Measurements from ENCODE around the gene ASPSCR1. TPM values are rescaled to one million over a fixed set of nuclear protein-coding genes. Genes with fewer than 3 reads are reported as not detected.

The ASPSCR1 gene
- total and polyA plus RNA-seq, 2 of the 13 experiments (the other 11 are each of a cell fraction or from before 2014, with no cell fraction given), result 274 to 314 TPM

GRCh38 chr17:81927653-81928543 lies 49.5 kb upstream of the ASPSCR1 start, which contains the start of gene MAFG (continued):
- TF ChIP-seq, protein P1, sequence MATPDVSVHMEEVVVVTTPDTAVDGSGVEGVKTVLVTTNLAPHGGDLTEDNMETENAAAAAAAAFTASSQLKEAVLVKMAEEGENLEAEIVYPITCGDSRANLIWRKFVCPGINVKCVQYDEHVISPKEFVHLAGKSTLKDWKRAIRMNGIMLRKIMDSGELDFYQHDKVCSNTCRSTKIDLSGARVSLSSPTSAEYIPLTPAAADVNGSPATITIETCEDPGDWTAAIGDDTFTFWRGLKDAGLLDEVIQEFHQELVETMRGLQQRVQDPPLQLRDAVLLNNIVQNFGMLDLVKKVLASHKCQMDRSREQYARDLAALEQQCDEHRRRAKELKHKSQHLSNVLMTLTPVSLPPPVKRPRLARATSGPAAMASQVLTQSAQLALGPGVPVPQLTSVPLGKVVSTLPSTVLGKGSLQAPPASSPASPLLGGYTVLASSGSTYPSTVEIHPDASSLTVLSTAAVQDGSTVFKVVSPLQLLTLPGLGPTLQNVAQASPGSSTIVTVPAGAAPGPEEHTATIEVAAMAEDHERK (CRISPR knock-in tag; IDR thresholded peaks at IDR 0.05; ENCODE audit: low read depth), result no peak; the same call in 1 of the 2 replicates
- TF ChIP-seq GLMP (CRISPR knock-in tag; IDR thresholded peaks at IDR 0.05; ENCODE audit: borderline replicate concordance) (no peak), ZNF569 (CRISPR knock-in tag; IDR thresholded peaks at IDR 0.05; ENCODE audit: borderline replicate concordance) (no peak), BRD4 (CRISPR knock-in tag; IDR thresholded peaks at IDR 0.05) (peak; percentile 82), ZFYVE20 (CRISPR knock-in tag; IDR thresholded peaks at IDR 0.05; ENCODE audit: borderline replicate concordance, low read depth) (no peak; the same call in 1 of the 2 replicates), DMAP1 (CRISPR knock-in tag; IDR thresholded peaks at IDR 0.05) (peak; percentile 80), BORCS8-MEF2B (CRISPR knock-in tag; IDR thresholded peaks at IDR 0.05) (peak; percentile 83; the same call in 1 of the 2 replicates), ZNF724P (CRISPR knock-in tag; IDR thresholded peaks at IDR 0.05; ENCODE audit: borderline replicate concordance) (peak; percentile 79; the same call in 1 of the 2 replicates), ZNF382 (CRISPR knock-in tag; IDR thresholded peaks at IDR 0.05; ENCODE audit: borderline replicate concordance) (no peak), MTA3 (CRISPR knock-in tag; IDR thresholded peaks at IDR 0.05) (no peak), PITX1 (CRISPR knock-in tag; IDR thresholded peaks at IDR 0.05) (no peak; the same call in 1 of the 2 replicates), SSRP1 (CRISPR knock-in tag; IDR thresholded peaks at IDR 0.05) (peak; percentile 76), ZNF333 (CRISPR knock-in tag; IDR thresholded peaks at IDR 0.05; ENCODE audit: borderline replicate concordance) (peak; percentile 80), ZBTB14 (CRISPR knock-in tag; IDR thresholded peaks at IDR 0.05) (peak; percentile 59; the same call in 1 of the 2 replicates), KDM4B (CRISPR knock-in tag; IDR thresholded peaks at IDR 0.05) (peak; percentile 81; the same call in 1 of the 2 replicates), GATAD2A (CRISPR knock-in tag; IDR thresholded peaks at IDR 0.05) (0 out of 2 replicates have a peak, but pooled peaks have one; percentile 15), RBFOX2 (IDR thresholded peaks at IDR 0.05; ENCODE audit: low read depth, low read length) (peak; percentile 76), FOXK2 (IDR thresholded peaks at IDR 0.05) (no peak)
- TF ChIP-seq, protein P2, sequence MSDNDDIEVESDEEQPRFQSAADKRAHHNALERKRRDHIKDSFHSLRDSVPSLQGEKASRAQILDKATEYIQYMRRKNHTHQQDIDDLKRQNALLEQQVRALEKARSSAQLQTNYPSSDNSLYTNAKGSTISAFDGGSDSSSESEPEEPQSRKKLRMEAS (IDR thresholded peaks at IDR 0.05), result peak; percentile 59
- TF ChIP-seq, protein P3, sequence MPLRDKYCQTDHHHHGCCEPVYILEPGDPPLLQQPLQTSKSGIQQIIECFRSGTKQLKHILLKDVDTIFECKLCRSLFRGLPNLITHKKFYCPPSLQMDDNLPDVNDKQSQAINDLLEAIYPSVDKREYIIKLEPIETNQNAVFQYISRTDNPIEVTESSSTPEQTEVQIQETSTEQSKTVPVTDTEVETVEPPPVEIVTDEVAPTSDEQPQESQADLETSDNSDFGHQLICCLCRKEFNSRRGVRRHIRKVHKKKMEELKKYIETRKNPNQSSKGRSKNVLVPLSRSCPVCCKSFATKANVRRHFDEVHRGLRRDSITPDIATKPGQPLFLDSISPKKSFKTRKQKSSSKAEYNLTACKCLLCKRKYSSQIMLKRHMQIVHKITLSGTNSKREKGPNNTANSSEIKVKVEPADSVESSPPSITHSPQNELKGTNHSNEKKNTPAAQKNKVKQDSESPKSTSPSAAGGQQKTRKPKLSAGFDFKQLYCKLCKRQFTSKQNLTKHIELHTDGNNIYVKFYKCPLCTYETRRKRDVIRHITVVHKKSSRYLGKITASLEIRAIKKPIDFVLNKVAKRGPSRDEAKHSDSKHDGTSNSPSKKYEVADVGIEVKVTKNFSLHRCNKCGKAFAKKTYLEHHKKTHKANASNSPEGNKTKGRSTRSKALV (CRISPR knock-in tag; IDR thresholded peaks at IDR 0.05), result peak; percentile 94
- TF ChIP-seq, protein P4, sequence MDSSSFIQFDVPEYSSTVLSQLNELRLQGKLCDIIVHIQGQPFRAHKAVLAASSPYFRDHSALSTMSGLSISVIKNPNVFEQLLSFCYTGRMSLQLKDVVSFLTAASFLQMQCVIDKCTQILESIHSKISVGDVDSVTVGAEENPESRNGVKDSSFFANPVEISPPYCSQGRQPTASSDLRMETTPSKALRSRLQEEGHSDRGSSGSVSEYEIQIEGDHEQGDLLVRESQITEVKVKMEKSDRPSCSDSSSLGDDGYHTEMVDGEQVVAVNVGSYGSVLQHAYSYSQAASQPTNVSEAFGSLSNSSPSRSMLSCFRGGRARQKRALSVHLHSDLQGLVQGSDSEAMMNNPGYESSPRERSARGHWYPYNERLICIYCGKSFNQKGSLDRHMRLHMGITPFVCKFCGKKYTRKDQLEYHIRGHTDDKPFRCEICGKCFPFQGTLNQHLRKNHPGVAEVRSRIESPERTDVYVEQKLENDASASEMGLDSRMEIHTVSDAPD (CRISPR knock-in tag; IDR thresholded peaks at IDR 0.05), result no peak
